Osteocyte (in vitro differentiated cells): ENCODE measurements around the gene DEDD2. TPM values are rescaled to one million over a fixed set of nuclear protein-coding genes. Genes with fewer than 3 reads are reported as not detected.
A peak's percentile ranks its signal among the peaks of the same experiment; 100 is the strongest.

Experiments
- DNase-seq: peaks from one replicate; pipeline ENCODE4 v3.0.0; 2021; ENCODE audit warnings: mixed read lengths; ENCODE audit not compliant: unreplicated experiment; ENCODE audit errors: extremely low spot score
- H3K27ac Mint-ChIP-seq: one replicate; pipeline ENCODE4 v1.8.0; 2021; ENCODE audit warnings: mild to moderate bottlenecking, mixed read lengths; ENCODE audit not compliant: unreplicated experiment
- H3K27me3 Mint-ChIP-seq: one replicate; pipeline ENCODE4 v1.8.0; 2021; ENCODE audit warnings: mixed read lengths; ENCODE audit not compliant: unreplicated experiment
- H3K36me3 Mint-ChIP-seq: one replicate; pipeline ENCODE4 v1.8.0; 2021; ENCODE audit warnings: mixed read lengths; ENCODE audit not compliant: unreplicated experiment
- H3K4me1 Mint-ChIP-seq: one replicate; pipeline ENCODE4 v1.8.0; 2021; ENCODE audit warnings: mixed read lengths; ENCODE audit not compliant: unreplicated experiment
- H3K4me3 Mint-ChIP-seq: one replicate; pipeline ENCODE4 v1.8.0; 2021; ENCODE audit warnings: mild to moderate bottlenecking, moderate library complexity, mixed read lengths; ENCODE audit not compliant: unreplicated experiment
- H3K9me3 Mint-ChIP-seq: one replicate; pipeline ENCODE4 v1.8.0; 2021; ENCODE audit warnings: mixed read lengths; ENCODE audit not compliant: unreplicated experiment
- total RNA-seq: library from RNA; stranded (reverse); gene quantifications from 2 replicates; pipeline ENCODE4 v1.2.1, GENCODE V29; 2021
- TF ChIP-seq, protein P1 (sequence below): fragments of 200-600 bp; sonication (generic); IDR thresholded peaks from 2 replicates; pipeline ENCODE4 v1.5.0; 2021; ENCODE audit warnings: antibody characterized with exemption, mild to moderate bottlenecking, moderate library complexity

The DEDD2 gene
- total RNA-seq, 1 donor from 2014 or later = 27.4 TPM

DNA sequence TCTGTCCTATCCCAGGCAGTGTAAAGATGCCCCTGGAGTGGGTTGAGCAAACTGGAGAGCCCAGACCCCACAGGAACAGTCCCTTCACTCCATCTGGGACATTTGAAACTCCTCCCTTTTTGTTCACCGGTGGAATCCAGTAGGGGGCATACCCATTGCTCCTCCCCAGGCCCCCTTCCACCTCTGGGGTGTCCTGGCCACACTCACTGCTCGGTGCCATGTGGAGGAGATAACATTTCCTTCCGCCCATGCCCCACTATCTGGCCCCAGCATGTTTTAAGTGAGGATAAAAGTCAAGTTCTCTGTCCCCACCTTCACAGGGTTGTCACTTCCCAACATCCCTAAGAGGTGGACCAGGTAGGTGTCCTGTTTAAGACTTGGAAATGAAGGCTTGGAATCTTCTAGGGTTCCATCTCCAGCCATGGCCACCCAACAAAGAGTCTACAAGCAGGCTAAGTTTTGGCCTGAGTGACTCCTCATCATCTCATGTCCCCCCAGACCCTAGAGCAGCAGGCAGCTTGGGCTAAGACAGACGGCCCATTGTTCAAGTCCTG lies 11.9 kb upstream of the DEDD2 start:
- Mint-ChIP-seq H3K9me3 (no peaks in the 10 kb centered on the region), H3K4me3 (no peak overlapping the region), H3K27me3 (no peaks in the 10 kb centered on the region), H3K27ac (peak overlapping the region; percentile 47), H3K36me3 (peaks cover 37% of the 10 kb centered on the region), H3K4me1 (peaks cover 7% of the 10 kb centered on the region)
- no peak for DNase-seq
- TF ChIP-seq, protein P1, sequence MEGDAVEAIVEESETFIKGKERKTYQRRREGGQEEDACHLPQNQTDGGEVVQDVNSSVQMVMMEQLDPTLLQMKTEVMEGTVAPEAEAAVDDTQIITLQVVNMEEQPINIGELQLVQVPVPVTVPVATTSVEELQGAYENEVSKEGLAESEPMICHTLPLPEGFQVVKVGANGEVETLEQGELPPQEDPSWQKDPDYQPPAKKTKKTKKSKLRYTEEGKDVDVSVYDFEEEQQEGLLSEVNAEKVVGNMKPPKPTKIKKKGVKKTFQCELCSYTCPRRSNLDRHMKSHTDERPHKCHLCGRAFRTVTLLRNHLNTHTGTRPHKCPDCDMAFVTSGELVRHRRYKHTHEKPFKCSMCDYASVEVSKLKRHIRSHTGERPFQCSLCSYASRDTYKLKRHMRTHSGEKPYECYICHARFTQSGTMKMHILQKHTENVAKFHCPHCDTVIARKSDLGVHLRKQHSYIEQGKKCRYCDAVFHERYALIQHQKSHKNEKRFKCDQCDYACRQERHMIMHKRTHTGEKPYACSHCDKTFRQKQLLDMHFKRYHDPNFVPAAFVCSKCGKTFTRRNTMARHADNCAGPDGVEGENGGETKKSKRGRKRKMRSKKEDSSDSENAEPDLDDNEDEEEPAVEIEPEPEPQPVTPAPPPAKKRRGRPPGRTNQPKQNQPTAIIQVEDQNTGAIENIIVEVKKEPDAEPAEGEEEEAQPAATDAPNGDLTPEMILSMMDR = no peak

DNA sequence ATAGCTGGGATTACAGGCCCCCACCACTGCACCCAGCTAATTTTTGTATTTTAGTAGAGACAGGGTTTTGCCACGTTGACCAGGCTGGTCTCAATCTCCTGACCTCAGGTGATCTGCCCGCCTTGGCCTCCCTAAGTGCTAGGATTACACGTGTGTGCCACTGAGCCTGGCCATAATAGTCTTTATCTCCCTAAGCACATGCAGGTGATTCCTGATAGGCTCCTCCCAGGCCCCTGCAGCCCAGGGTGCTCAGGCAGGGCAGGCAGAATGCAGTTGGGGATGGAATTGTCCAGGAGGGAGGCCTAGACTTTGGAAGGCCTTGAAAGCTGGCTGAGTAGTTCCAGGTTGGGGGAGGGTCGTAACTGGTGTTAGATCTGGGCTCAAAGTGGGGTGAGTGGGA lies 11.2 kb upstream of the DEDD2 start:
- no peak overlapping the region for H3K4me3 Mint-ChIP-seq
- no peak overlapping the region for H3K27ac Mint-ChIP-seq
- H3K9me3 Mint-ChIP-seq = no peaks in the 10 kb centered on the region
- H3K4me1 Mint-ChIP-seq = peaks cover 4% of the 10 kb centered on the region
- no peak for DNase-seq
- peaks cover 31% of the 10 kb centered on the region for H3K36me3 Mint-ChIP-seq
- no peaks in the 10 kb centered on the region for H3K27me3 Mint-ChIP-seq
- TF ChIP-seq, protein P1 = no peak

DNA sequence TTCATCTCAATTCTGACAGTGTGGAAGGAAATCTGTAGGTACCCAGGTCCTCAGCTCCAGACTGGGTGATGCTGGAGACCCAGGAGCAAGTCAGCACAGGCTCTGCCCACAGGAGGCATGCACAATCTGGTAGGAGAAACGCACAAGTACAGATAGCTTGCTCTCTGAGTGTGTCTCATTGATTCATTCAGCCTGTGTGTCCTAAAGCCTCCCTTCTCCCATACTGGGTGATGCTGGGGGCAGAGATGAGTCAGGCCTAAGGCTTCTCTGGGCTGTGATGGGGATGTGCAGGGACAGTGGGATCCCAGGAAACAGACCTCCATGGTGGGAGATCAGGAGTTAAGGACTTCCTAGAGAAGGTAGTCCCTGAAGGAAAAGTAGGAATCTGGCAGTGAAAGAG lies 9.4 kb upstream of the DEDD2 start:
- H3K27ac Mint-ChIP-seq = no peak overlapping the region
- no peaks in the 10 kb centered on the region for H3K9me3 Mint-ChIP-seq
- TF ChIP-seq, protein P1 = no peak
- no peaks in the 10 kb centered on the region for H3K27me3 Mint-ChIP-seq
- peaks cover 25% of the 10 kb centered on the region for H3K36me3 Mint-ChIP-seq
- no peak overlapping the region for H3K4me3 Mint-ChIP-seq
- no peak for DNase-seq
- H3K4me1 Mint-ChIP-seq = no peaks in the 10 kb centered on the region

DNA sequence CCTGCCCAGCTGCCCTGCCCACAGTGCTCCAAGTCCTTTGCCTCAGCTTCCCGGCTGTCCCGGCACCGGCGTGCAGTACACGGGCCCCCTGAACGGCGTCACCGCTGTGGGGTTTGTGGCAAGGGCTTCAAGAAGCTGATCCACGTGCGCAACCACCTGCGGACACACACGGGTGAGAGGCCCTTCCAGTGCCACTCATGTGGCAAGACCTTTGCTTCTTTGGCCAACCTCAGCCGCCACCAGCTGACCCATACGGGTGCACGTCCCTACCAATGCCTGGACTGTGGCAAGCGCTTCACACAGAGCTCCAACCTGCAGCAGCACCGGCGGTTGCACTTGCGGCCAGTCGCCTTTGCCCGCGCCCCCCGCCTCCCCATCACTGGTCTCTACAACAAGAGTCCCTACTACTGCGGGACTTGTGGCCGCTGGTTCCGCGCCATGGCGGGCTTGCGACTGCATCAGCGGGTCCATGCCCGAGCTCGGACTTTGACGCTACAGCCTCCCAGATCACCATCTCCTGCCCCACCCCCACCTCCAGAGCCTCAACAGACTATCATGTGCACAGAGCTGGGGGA lies 8.3 kb upstream of the DEDD2 start:
- Mint-ChIP-seq H3K27me3 (no peaks in the 10 kb centered on the region), H3K9me3 (no peaks in the 10 kb centered on the region), H3K4me1 (peaks cover 5% of the 10 kb centered on the region), H3K36me3 (peaks cover 20% of the 10 kb centered on the region), H3K27ac (no peak overlapping the region), H3K4me3 (no peak overlapping the region)
- no peak for DNase-seq
- TF ChIP-seq, protein P1 = no peak

DNA sequence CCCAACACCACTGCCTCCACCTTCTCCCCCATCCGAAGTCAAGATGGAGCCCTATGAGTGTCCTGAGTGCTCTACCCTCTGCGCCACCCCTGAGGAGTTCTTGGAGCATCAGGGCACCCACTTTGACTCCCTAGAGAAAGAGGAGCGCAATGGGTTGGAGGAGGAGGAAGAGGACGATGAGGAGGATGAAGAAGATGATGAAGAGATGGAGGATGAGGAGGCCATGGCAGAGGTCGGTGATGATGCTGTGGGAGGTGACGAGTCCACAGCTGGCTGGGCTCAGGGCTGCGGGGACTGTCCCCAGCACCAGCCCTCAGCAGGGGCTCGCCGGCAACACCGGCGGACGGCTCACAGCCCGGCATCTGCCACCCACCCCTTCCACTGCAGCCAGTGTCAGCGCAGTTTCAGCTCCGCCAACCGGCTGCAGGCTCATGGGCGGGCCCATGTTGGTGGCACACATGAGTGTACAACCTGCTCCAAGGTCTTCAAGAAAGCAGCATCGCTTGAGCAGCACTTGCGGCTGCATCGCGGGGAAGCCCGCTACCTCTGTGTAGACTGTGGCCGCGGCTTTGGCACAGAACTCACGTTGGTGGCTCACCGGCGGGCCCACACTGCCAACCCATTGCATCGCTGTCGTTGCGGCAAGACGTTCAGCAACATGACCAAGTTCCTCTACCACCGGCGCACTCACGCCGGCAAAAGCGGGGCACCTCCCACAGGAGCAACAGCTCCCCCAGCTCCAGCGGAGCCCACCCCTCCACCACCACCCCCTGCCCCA lies 7.7 kb upstream of the DEDD2 start:
- TF ChIP-seq, protein P1 = no peak
- peaks cover 12% of the 10 kb centered on the region for H3K4me1 Mint-ChIP-seq
- no peak for DNase-seq
- no peaks in the 10 kb centered on the region for H3K9me3 Mint-ChIP-seq
- H3K27me3 Mint-ChIP-seq = no peaks in the 10 kb centered on the region
- H3K27ac Mint-ChIP-seq = no peak overlapping the region
- no peak overlapping the region for H3K4me3 Mint-ChIP-seq
- peaks cover 20% of the 10 kb centered on the region for H3K36me3 Mint-ChIP-seq
